Loucy (cell line): ENCODE measurements around the gene DEFB132.
A peak's percentile ranks its signal among the peaks of the same experiment; 100 is the strongest.

Source experiments
- H2AFZ ChIP-seq: fragments of 200-600 bp; sonication (generic); 2 replicates; pipeline ENCODE4 v1.6.0; 2016; ENCODE audit warnings: antibody characterized with exemption, mild to moderate bottlenecking, low read length, moderate library complexity
- H3F3A ChIP-seq: fragments of 200-600 bp; 2 replicates; pipeline ENCODE4 v1.6.0; 2016; ENCODE audit warnings: antibody characterized with exemption, low read depth, mild to moderate bottlenecking
- H3K27me3 ChIP-seq: fragments of 200-600 bp; sonication (generic); 2 replicates; pipeline ENCODE4 v1.6.1; 2014; ENCODE audit warnings: low read length, mild to moderate bottlenecking; ENCODE audit not compliant: insufficient read depth, poor library complexity, severe bottlenecking
- H3K36me3 ChIP-seq: fragments of 200-600 bp; sonication (generic); 2 replicates; pipeline ENCODE4 v1.6.1; 2016; ENCODE audit warnings: low read length; ENCODE audit not compliant: insufficient read depth
- H3K4me1 ChIP-seq: fragments of 200-600 bp; sonication (generic); 2 replicates; pipeline ENCODE4 v1.5.1; 2014; ENCODE audit warnings: low read length, mild to moderate bottlenecking; ENCODE audit not compliant: insufficient read depth, poor library complexity, severe bottlenecking
- H3K4me2 ChIP-seq: fragments of 200-600 bp; sonication (generic); 2 replicates; pipeline ENCODE4 v1.6.0; 2014; ENCODE audit warnings: antibody characterized with exemption, low read length, low read depth, mild to moderate bottlenecking; ENCODE audit not compliant: poor library complexity, severe bottlenecking
- H3K4me3 ChIP-seq: fragments of 200-600 bp; sonication (generic); 2 replicates; pipeline ENCODE4 v1.5.1; 2014; ENCODE audit warnings: low read length, mild to moderate bottlenecking, mixed read lengths; ENCODE audit not compliant: poor library complexity, severe bottlenecking
- H3K79me2 ChIP-seq: fragments of 200-600 bp; sonication (generic); 2 replicates; pipeline ENCODE4 v1.6.1; 2014; ENCODE audit warnings: low read length; ENCODE audit not compliant: insufficient read depth
- H3K9ac ChIP-seq: fragments of 200-600 bp; sonication (generic); 2 replicates; pipeline ENCODE4 v1.6.0; 2014; ENCODE audit warnings: mild to moderate bottlenecking, low read depth, low read length, moderate library complexity; ENCODE audit not compliant: poor library complexity, severe bottlenecking
- H3K9me2 ChIP-seq: fragments of 200-600 bp; sonication (generic); replicated peaks from 2 replicates; pipeline ENCODE4 v1.6.1; 2016; ENCODE audit warnings: low read depth, low read length, mixed read lengths
- H3K9me3 ChIP-seq: fragments of 200-600 bp; sonication (generic); 2 replicates; pipeline ENCODE4 v1.6.1; 2014; ENCODE audit warnings: mild to moderate bottlenecking, antibody characterized with exemption, low read length, low read depth; ENCODE audit not compliant: insufficient read depth
- H4K20me1 ChIP-seq: fragments of 200-600 bp; sonication (generic); 2 replicates; pipeline ENCODE4 v1.6.0; 2014; ENCODE audit warnings: antibody characterized with exemption, low read length, mild to moderate bottlenecking; ENCODE audit not compliant: insufficient read depth, poor library complexity, severe bottlenecking
- CTCF ChIP-seq: fragments of 200-600 bp; sonication (generic); conservative IDR thresholded peaks from 2 replicates; pipeline ENCODE4 v1.5.1; 2014; ENCODE audit warnings: mild to moderate bottlenecking, antibody characterized with exemption, low read length
- EZH2phosphoT487 ChIP-seq: fragments of 200-600 bp; IDR thresholded peaks from 2 replicates; pipeline ENCODE4 v1.6.1; 2018; ENCODE audit warnings: antibody characterized with exemption, mild to moderate bottlenecking, moderate library complexity, borderline replicate concordance

The DEFB132 gene

DNA sequence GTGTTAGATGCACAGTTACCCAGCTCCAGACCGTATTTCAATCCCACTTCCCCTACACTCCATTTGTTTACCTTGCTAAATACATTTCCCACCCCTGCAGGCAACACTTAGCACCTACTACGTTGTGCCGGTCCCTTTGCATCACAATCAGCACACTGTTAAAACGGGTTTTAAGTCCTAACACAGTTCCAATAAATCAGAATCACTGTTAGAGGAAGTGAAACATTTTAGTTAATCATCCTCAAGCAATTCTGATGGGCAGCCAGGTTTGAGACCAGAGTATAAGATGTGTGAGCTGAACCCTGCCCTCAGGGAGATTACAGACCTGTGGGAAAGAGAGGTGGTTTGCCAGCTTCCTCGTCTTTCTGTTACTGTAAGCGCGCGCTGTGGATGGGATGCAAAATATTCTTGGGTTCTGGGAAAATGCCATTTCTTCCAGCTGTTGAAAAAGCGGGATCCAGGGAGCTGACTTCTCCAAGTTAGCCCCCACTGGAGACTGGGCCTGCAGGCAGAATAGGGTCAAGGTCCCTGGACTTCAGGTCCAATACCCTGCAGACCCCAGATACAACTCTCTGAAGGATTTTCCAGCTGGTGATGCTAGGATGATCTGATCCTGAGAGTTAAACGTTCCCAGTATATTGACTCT lies 42.9 kb downstream of the DEFB132 start:
- TF ChIP-seq EZH2phosphoT487: no peak
- no peak for TF ChIP-seq CTCF
- Histone ChIP-seq H3K27me3 (no peaks in the 10 kb centered on the region), H3K9me3 (no peaks in the 10 kb centered on the region), H2AFZ (no peak overlapping the region), H3K4me2 (peak overlapping the region; percentile 88), H3K4me1 (peaks cover 41% of the 10 kb centered on the region), H3K9ac (peak overlapping the region; percentile 93), H3K36me3 (no peaks in the 10 kb centered on the region), H3K9me2 (no peaks in the 10 kb centered on the region), H3K4me3 (peak overlapping the region; percentile 85), H3F3A (no peaks in the 10 kb centered on the region), H4K20me1 (peaks cover 27% of the 10 kb centered on the region), H3K79me2 (peaks cover 49% of the 10 kb centered on the region)

- no peaks in the 10 kb centered on the region for H3K9me2 ChIP-seq
- H2AFZ ChIP-seq: no peak overlapping the region
- peaks cover 31% of the 10 kb centered on the region for H3K4me1 ChIP-seq
- peaks cover 42% of the 10 kb centered on the region for H3K79me2 ChIP-seq
- no peak overlapping the region for H3K9ac ChIP-seq
- H3K4me3 ChIP-seq: no peak overlapping the region
- TF ChIP-seq EZH2phosphoT487 (no peak), CTCF (no peak)
- no peaks in the 10 kb centered on the region for H3K27me3 ChIP-seq
- H3K9me3 ChIP-seq: no peaks in the 10 kb centered on the region
- no peaks in the 10 kb centered on the region for H3K36me3 ChIP-seq
- H3K4me2 ChIP-seq: peak overlapping the region; percentile 88
- H4K20me1 ChIP-seq: peaks cover 27% of the 10 kb centered on the region
- no peaks in the 10 kb centered on the region for H3F3A ChIP-seq
Observed at GRCh38 chr20:301886-302848, 44.6 kb downstream of the DEFB132 start.

GRCh38 chr20:305745-306144 lies 48.2 kb downstream of the DEFB132 start:
- H4K20me1 ChIP-seq: peaks cover 6% of the 10 kb centered on the region
- H2AFZ ChIP-seq: no peak overlapping the region
- no peaks in the 10 kb centered on the region for H3K36me3 ChIP-seq
- TF ChIP-seq EZH2phosphoT487 (no peak), CTCF (no peak)
- H3K27me3 ChIP-seq: no peaks in the 10 kb centered on the region
- H3K9me2 ChIP-seq: no peaks in the 10 kb centered on the region
- H3F3A ChIP-seq: 0 out of 2 replicates have a peak, but pooled peaks cover 3% of the 10 kb centered on the region
- H3K9ac ChIP-seq: no peak overlapping the region
- H3K79me2 ChIP-seq: peaks cover 9% of the 10 kb centered on the region
- H3K4me2 ChIP-seq: no peak overlapping the region
- no peaks in the 10 kb centered on the region for H3K9me3 ChIP-seq
- H3K4me3 ChIP-seq: no peak overlapping the region
- H3K4me1 ChIP-seq: peaks cover 30% of the 10 kb centered on the region
